Panc1 (cell line): ENCODE measurements around the gene SRSF2. TPM values are rescaled to one million over a fixed set of nuclear protein-coding genes. Genes with fewer than 3 reads are reported as not detected.
"Not testable (repeated sequence)": the region's sequence is repeated elsewhere in the genome, so short reads cannot be mapped to it uniquely, and the experiment has no call there.

Source experiments
- ATAC-seq: fragments of 200-7000 bp; cut with Tn5 transposase; 2 replicates; pipeline ENCODE4 v1.9.1; 2020; ENCODE audit warnings: mild to moderate bottlenecking, moderate library complexity
- BruUV-seq: library from RNA; stranded (reverse); fragments of 400-500 nt; replicated peaks from 2 replicates; lab custom pipeline; 2021; lab: Mats Ljungman, UMichigan
- CTCF ChIA-PET: fragments of 300-600 bp; sonication (Branson Sonifier 250); formaldehyde crosslinking; loops from one replicate; lab custom pipeline; 2022; ENCODE audit warnings: antibody characterized with exemption; lab: Charles Lee
- POLR2A ChIA-PET: fragments of 300-600 bp; sonication (Branson Sonifier 250); formaldehyde crosslinking; loops from one replicate; lab custom pipeline; 2022; ENCODE audit warnings: antibody characterized with exemption; lab: Charles Lee
- DNase-seq: peaks from one replicate; pipeline ENCODE4 v3.0.0-alpha.2; 2010; ENCODE audit warnings: low read depth, low spot score
- H3K27ac ChIP-seq: 2 replicates; pipeline ENCODE4 v1.5.1; 2011; ENCODE audit warnings: mild to moderate bottlenecking, low read length, inconsistent platforms
- H3K27me3 ChIP-seq: fragments of 200-500 bp; sonication (Bioruptor generic); 2 replicates; pipeline ENCODE4 v1.6.0; 2014; ENCODE audit warnings: low read length, inconsistent platforms; ENCODE audit not compliant: control insufficient read depth, insufficient read depth
- H3K36me3 ChIP-seq: fragments of 200-500 bp; sonication (Bioruptor generic); 2 replicates; pipeline ENCODE4 v1.5.1; 2014; ENCODE audit warnings: inconsistent platforms, mild to moderate bottlenecking, low read length, moderate library complexity; ENCODE audit not compliant: control insufficient read depth, insufficient read depth
- H3K4me1 ChIP-seq: 2 replicates; pipeline ENCODE4 v1.5.1; 2011; ENCODE audit warnings: inconsistent platforms, mild to moderate bottlenecking, low read length, moderate library complexity; ENCODE audit not compliant: control insufficient read depth, insufficient read depth
- H3K4me3 ChIP-seq, 2 experiments: 2 replicates each; pipeline ENCODE4 v1.5.1; 2011 to 2012; ENCODE audit warnings: low read depth in 2 of 2, low read length in 2 of 2, mild to moderate bottlenecking in 2 of 2, inconsistent platforms in 1 of 2, moderate library complexity in 1 of 2
- H3K9me3 ChIP-seq: fragments of 200-500 bp; sonication (Bioruptor generic); 2 replicates; pipeline ENCODE4 v1.5.1; 2014; ENCODE audit warnings: low read depth, mild to moderate bottlenecking, inconsistent platforms, low read length, moderate library complexity; ENCODE audit not compliant: control insufficient read depth, insufficient read depth
- CTCF ChIP-seq: fragments of 450-650 bp; IDR thresholded peaks from 2 replicates; pipeline ENCODE4 v1.5.1; 2017; ENCODE audit warnings: mild to moderate bottlenecking
- POLR2AphosphoS5 ChIP-seq: IDR thresholded peaks from 2 replicates; pipeline ENCODE4 v1.6.1; 2012; ENCODE audit warnings: mild to moderate bottlenecking, low read depth, low read length, moderate library complexity
- REST ChIP-seq, 2 experiments: IDR thresholded peaks; 2 replicates each; pipeline ENCODE4 v1.6.1; 2011 to 2012; ENCODE audit warnings: low read depth in 2 of 2, control low read depth in 1 of 2, low read length in 1 of 2, mild to moderate bottlenecking in 1 of 2, moderate library complexity in 1 of 2; ENCODE audit not compliant: insufficient read depth in 1 of 2
- SIN3A ChIP-seq: IDR thresholded peaks from 2 replicates; pipeline ENCODE4 v1.6.1; 2012; ENCODE audit warnings: low read depth, mild to moderate bottlenecking, low read length, moderate library complexity, borderline replicate concordance; ENCODE audit not compliant: insufficient read depth
- TCF7L2 ChIP-seq: IDR thresholded peaks from 2 replicates; pipeline ENCODE4 v1.6.1; 2011; ENCODE audit warnings: mild to moderate bottlenecking, low read depth, low read length, inconsistent platforms
- in situ Hi-C: cut with HindIII; loops from 2 replicates; pipeline ENCODE4 v1.10.0; 2016; ENCODE audit warnings: low sequenced_read_pairs, low pct_unique_long_range_greater_than_20kb
- intact Hi-C: fragments of 100-400 bp; cut with micrococcal nuclease; formaldehyde crosslinking; loops from one replicate; pipeline ENCODE4 v1.10.0; 2022; ENCODE audit not compliant: unreplicated experiment
- total RNA-seq: library from RNA; stranded (reverse); gene quantifications from one replicate; pipeline ENCODE4 v1.2.1, GENCODE V29; 2021; ENCODE audit not compliant: unreplicated experiment

The SRSF2 gene
- total RNA-seq, 1 experiment from 2014 or later, result 436 TPM

GRCh38 chr17:76700617-76701470, 36.3 kb downstream of the SRSF2 start:
- ATAC-seq, result peak; percentile 17; the same call in 1 of the 2 replicates

GRCh38 chr17:76700270-76700616, 36.9 kb downstream of the SRSF2 start:
- TF ChIP-seq POLR2AphosphoS5, result no peak
- TF ChIP-seq TCF7L2, result no peak
- no peak for TF ChIP-seq SIN3A
- no peak for TF ChIP-seq CTCF
- TF ChIP-seq REST (IDR thresholded peaks at IDR 0.05; ENCODE audit: insufficient read depth in 1 of 2, low read depth in 2 of 2, low read length in 1 of 2), result no peak
- Histone ChIP-seq H3K4me3 (no peak overlapping the region), H3K4me1 (peaks cover 26% of the 10 kb centered on the region), H3K36me3 (no peaks in the 10 kb centered on the region), H3K27me3 (no peaks in the 10 kb centered on the region), H3K9me3 (no peaks in the 10 kb centered on the region), H3K27ac (no peak overlapping the region)
- ATAC-seq (no peak), DNase-seq (no peak)
- no TSS peak for BruUV-seq
- intact Hi-C loops (no loop called here), in situ Hi-C loops (no loop called here)
- ChIA-PET POLR2A (no interaction called here), CTCF (no interaction called here)

More at GRCh38 chr17:76700617-76701470, 36.3 kb downstream of the SRSF2 start:
- intact Hi-C loops (no loop called here), in situ Hi-C loops (no loop called here)
- ChIA-PET POLR2A (no interaction called here), CTCF (no interaction called here)
- Histone ChIP-seq H3K9me3 (no peaks in the 10 kb centered on the region), H3K4me1 (peaks cover 26% of the 10 kb centered on the region), H3K27ac (no peak overlapping the region), H3K4me3 (no peak overlapping the region), H3K36me3 (no peaks in the 10 kb centered on the region), H3K27me3 (no peaks in the 10 kb centered on the region)
- no TSS peak for BruUV-seq
- DNase-seq, result no peak
- no peak for TF ChIP-seq REST (IDR thresholded peaks at IDR 0.05; ENCODE audit: insufficient read depth in 1 of 2, low read depth in 2 of 2, low read length in 1 of 2)
- TF ChIP-seq SIN3A, result no peak
- TF ChIP-seq CTCF, result no peak
- TF ChIP-seq POLR2AphosphoS5, result no peak
- no peak for TF ChIP-seq TCF7L2

- H3K36me3 ChIP-seq, BruUV-seq, DNase-seq, H3K27ac ChIP-seq, H3K9me3 ChIP-seq, H3K27me3 ChIP-seq, POLR2A ChIA-PET, intact Hi-C loops, ATAC-seq, CTCF ChIA-PET, in situ Hi-C loops, H3K4me3 ChIP-seq: not testable (repeated sequence)
- H3K4me1 ChIP-seq, result peaks cover 26% of the 10 kb centered on the region
Observed at GRCh38 chr17:76698466-76698977, 38.6 kb downstream of the SRSF2 start.
